ENCODE data around the gene LCORL.

LCORL gene

DNA sequence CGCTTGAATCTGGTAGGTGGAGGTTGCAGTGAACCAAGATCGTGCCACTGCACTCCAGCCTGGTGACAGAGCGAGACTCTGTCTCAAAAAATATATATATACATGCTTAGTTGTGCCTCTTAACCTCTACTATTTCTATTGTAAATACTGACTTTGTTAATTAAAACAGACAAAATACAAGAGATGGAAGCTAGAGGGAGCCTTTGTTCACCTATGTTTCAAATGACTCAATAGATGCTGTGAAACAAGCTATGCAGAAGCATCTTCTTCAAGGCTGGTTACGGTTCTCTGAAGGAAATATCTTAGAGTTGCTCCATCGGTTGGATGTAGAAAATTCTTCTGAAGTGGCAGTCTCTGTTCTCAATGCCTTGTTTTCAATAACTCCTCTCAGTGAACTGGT is 204.5 kb downstream of the LCORL start:
- POLR2A ChIA-PET (ENCODE audit: low non-redundant PET) = interaction anchor here (0.7 kb wide), 1 partner anchor 15 kb away, joined by 3 read pairs; no protein-coding TSS in a partner anchor
- no peak overlapping the region for H3K27ac ChIP-seq
- peak; percentile 4 for DNase-seq (ENCODE audit: low spot score)
- TF ChIP-seq, protein P1, sequence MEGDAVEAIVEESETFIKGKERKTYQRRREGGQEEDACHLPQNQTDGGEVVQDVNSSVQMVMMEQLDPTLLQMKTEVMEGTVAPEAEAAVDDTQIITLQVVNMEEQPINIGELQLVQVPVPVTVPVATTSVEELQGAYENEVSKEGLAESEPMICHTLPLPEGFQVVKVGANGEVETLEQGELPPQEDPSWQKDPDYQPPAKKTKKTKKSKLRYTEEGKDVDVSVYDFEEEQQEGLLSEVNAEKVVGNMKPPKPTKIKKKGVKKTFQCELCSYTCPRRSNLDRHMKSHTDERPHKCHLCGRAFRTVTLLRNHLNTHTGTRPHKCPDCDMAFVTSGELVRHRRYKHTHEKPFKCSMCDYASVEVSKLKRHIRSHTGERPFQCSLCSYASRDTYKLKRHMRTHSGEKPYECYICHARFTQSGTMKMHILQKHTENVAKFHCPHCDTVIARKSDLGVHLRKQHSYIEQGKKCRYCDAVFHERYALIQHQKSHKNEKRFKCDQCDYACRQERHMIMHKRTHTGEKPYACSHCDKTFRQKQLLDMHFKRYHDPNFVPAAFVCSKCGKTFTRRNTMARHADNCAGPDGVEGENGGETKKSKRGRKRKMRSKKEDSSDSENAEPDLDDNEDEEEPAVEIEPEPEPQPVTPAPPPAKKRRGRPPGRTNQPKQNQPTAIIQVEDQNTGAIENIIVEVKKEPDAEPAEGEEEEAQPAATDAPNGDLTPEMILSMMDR (conservative IDR thresholded peaks at IDR 0.05; ENCODE audit: low read depth) = peak; percentile 54
- CTCF ChIA-PET = interaction anchor here (0.6 to 1.0 kb wide), 5 partner anchors 54 to 550 kb away, joined by 3 to 5 read pairs (median 3); no protein-coding TSS in a partner anchor

DNA sequence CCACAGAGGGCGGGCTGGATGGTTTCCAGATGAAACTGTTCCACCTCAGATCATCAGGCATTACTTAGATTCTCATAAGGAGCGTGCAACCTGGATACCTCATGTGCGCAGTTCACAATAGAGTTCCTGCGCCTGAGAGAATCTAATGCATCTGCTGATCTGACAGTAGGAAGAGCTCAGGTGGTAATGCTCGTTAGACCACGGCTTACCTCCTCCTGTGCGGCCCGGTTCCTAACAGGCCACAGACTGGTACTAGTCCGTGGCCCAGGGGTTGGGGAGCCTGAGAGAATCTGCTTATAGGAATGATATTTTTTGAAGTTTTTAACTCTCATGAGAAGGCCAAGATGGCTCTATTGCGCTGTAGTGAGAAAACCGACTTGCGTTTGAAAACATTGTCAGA is 205.4 kb downstream of the LCORL start:
- H3K27ac ChIP-seq = no peak overlapping the region
- ChIA-PET CTCF (no interaction called here), POLR2A (ENCODE audit: low non-redundant PET) (no interaction called here)
- TF ChIP-seq, protein P1 (conservative IDR thresholded peaks at IDR 0.05; ENCODE audit: low read depth) = no peak
- no peak for DNase-seq (ENCODE audit: low spot score)

DNA sequence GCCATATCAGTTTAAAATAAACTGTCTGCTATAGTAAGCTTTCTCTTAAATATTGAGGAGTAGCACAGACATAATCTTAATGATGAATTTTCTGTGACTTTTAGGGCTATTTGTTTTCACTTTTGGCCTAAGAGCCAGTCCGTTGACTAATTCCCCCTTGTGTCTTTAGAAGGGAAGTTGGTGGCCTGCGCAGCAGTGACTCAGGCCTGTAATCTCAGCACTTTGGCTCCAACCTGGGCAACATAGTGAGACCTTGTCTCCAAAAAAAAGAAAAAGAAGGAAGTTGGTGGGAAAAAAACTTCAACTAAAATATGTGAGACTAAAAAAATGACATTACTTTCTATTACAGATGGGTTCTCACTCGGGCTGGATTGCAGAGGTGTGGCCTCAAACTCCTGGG is 207.4 kb downstream of the LCORL start:
- no peak overlapping the region for H3K27ac ChIP-seq
- no peak for DNase-seq (ENCODE audit: low spot score)
- ChIA-PET POLR2A (ENCODE audit: low non-redundant PET) (no interaction called here), CTCF (no interaction called here)
- TF ChIP-seq, protein P1 (conservative IDR thresholded peaks at IDR 0.05; ENCODE audit: low read depth) = no peak

DNA sequence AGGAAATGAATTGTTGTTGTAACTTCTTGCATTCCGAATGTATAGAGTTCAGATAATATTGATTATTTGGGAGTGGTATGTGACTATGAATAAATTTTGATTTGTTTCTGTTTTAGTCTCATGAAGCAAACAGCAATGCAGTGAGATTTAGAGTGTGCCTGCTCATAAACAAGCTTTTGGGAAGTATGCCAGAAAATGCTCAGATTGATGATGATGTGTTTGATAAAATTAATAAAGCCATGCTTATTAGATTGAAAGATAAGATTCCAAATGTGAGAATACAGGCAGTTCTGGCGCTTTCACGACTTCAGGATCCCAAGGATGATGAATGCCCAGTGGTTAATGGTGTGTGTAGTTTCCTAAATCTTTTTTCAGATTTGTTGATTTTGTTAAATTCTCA is 208.8 kb downstream of the LCORL start:
- DNase-seq (ENCODE audit: low spot score) = no peak
- TF ChIP-seq, protein P1 (conservative IDR thresholded peaks at IDR 0.05; ENCODE audit: low read depth) = no peak
- CTCF ChIA-PET = interaction anchor here (0.6 kb wide), 1 partner anchor 222 kb away, joined by 5 read pairs; no protein-coding TSS in a partner anchor
- H3K27ac ChIP-seq = no peak overlapping the region
- POLR2A ChIA-PET (ENCODE audit: low non-redundant PET) = no interaction called here

DNA sequence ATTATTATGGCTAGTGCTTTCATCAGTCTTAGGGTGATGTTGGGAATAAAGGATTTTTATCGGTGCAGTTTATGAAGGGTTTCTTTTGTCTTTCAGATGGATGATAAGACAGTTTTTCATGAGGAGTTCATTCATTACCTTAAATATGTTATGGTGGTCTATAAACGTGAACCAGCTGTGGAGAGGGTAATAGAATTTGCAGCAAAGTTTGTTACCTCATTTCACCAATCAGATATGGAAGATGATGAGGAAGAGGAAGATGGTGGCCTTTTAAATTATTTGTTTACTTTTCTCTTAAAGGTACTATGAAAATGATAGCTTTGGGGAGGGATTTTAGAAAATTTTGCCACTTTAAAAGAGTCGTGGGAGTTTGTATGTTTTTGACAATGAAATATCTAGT is 209.4 kb downstream of the LCORL start:
- POLR2A ChIA-PET (ENCODE audit: low non-redundant PET) = no interaction called here
- TF ChIP-seq, protein P1 (conservative IDR thresholded peaks at IDR 0.05; ENCODE audit: low read depth) = no peak
- CTCF ChIA-PET = interaction anchor here (0.6 kb wide), 1 partner anchor 221 kb away, joined by 5 read pairs; no protein-coding TSS in a partner anchor
- DNase-seq (ENCODE audit: low spot score) = no peak
- no peak overlapping the region for H3K27ac ChIP-seq

DNA sequence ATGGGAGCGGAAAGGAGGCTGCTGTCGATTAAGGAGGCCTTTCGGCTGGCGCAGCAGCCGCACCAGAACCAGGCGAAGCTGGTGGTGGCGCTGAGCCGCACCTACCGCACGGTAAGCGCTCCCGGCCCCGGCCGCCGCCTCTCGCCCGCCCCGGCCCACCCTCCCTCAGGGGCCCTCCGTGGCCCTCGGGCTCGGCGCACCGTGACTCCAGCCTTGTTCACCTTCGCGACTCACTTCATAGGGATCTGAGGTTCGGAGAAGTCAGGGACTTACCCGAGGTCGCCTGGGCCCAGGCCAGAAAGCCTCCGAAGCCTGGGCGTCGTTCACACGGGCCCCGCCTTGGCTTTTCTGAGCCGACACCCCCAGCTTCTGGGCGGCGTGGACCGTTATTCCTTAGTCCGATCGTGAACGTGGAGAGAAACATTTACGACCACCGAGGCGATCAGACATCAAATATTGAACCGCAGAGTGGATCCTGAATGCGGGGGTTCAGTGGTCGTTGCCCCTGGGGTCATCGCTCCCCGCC is 210.4 kb downstream of the LCORL start:
- POLR2A ChIA-PET (ENCODE audit: low non-redundant PET) = no interaction called here
- TF ChIP-seq, protein P1 (conservative IDR thresholded peaks at IDR 0.05; ENCODE audit: low read depth) = no peak
- CTCF ChIA-PET = no interaction called here
- peak; percentile 12 for DNase-seq (ENCODE audit: low spot score)
- peak overlapping the region; percentile 94 for H3K27ac ChIP-seq

Data from RWPE1 (cell line).